DMS 273 (cell line): Measurements from ENCODE around the gene WDR62.
"Not testable (repeated sequence)": the region's sequence is repeated elsewhere in the genome, so short reads cannot be mapped to it uniquely, and the experiment has no call there.

Source experiments
- DNase-seq: peaks from one replicate; lab custom pipeline; 2025; ENCODE audit not compliant: unreplicated experiment; lab: John Stamatoyannopoulos, UW

WDR62 gene

DNA sequence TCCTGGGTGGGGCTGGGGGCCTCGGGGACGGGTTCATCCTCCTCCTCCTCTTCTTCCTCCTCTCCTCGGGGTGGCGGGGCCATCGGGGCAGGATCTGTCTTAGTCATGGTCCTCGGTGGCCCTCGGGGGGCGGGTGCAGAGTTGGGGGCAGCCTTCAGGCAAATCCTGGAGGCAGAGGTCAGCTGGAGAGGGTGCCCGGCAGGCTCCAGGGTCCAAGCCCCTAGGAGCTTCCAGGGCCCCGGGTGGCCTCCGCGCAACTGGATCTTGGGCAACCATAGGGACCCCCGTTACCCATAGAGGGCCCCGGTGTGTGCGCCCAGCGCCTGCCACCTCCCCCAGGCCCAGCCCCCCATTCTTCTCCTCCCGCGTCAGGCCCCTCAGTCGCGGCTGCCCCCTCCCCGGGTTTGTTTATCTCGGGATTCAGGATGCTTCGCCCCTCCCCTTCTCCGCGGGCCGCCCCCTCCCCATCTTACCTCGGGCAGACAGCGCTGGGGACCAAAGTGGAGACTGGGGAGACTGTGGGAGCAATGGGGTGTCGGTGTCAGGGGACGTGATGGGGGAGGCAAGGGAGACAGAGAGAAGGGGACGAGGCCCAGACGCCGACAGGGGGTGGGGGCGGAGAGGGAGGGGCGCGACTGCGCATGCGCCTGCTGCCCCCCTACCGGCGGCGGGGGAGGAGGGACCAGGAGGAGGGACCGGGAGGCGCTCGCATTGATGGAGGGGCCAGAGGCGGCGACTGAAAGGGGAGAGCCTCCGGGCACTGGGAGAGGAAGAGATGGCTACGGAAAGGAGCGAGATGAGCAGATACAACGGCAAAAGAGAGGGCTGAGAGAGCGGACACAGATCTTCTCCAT, 22.2 kb upstream of the WDR62 start, which contains the start of gene CLIP3:
TSS of gene CLIP3 (minus strand) at position 623 of the 854 bp plus-strand sequence. CDS start at position 107, 516 bp downstream.
- DNase-seq: peak; percentile 82

DNA sequence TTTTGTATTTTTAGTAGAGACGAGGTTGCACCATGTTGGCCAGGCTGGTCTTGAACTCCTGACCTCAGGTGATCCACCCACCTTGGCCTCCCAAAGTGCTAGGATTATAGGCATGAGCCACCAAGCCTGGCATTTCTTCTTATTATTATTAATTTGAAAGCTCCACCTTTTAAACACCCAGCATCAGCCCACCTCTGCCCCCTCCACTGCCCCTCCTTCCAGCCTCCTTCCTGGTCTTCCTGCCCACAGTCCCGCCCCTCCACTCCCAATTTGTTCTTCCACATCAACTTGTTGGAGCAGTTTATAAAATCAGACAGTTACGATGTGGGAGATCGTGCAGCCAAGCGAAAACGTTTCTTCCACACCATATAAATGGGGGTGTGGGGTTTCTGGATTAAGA, 14.2 kb upstream of the WDR62 start:
- DNase-seq: no peak

DNA sequence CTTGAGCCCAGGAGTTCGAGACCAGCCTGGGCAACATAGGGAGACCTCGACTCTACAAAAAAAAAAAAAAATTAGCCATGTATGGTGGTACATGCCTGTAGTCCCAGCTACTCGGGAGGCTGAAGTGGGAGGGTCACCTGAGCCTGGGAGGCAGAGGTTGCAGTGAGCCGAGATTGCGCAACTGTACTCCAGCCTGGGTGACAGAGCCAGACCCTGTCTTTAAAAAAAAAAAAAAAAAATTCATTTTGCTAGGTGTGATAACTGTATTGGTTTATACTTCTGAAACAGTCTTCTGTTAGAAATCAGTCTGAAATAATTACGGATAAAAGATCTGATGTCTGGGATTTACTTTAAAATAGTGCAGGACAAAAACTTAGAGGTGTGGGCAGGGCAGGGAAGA, 13.6 kb upstream of the WDR62 start:
- DNase-seq: not testable (repeated sequence)

DNA sequence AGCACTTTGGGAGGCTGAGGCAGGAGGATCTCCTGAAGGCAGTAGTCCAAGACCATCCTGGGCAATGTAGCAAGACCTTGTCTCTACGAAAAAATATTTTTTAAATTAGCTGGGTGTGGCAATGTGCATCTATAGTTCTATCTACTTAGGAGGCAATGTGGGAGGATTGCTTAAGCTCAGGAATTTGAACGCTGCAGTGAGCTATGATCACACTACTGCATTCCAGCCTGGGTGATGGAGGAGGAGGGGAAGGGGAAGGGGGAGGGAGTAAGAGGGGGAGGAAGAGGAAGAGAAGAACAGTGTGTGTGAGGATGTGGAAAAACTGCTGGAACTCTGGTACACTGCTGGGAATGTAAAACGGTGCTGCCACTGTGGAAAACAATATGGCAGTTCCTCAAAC, 12.9 kb upstream of the WDR62 start:
- DNase-seq: no peak

DNA sequence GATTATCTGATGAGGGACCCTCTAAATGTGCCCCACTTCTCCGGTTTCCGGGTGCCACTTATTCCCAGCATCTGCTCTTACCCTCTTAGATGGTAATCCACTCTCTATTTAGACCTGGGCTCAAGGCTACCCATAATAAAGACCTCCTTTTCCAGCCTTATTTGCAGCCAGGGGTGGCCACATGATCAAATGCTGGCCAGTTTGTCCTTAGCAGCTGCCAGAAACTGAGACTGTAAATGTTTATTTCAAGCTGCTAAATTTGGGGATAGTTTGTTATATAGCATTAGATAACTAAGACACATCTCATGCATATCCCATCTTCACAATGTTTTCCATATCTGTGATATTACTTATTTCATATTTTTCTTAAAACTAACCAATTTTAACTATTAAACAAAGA, 10.7 kb upstream of the WDR62 start:
- DNase-seq: no peak

DNA sequence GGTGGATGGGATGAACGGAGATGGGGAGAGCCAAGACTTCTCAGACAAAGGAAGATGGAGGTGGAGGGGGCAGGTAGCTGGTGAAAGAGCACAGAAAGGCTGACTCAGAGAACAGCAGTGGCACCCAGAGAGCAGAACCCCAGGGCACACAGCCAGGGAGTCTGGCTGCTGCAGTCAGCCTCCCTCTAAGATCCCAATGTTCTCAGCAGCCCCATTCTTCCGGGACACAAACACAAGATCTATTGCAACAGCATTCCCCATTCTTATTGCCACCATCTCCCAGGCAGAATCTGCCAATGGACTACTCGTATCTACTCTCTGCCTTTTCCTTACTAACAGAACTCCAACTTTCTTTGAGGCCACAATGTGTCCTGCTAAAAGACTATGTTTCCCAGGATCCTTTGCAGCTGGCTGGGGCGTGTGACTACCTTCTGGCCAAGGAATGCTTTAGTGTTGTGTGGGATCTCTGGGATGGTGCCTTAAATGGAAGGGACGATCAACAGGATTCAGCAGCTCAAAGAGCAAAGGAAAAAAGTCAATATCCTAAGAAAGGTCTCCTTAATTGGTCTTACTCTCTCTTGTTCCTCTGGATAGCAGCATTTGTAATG, 8.2 kb upstream of the WDR62 start:
- no peak for DNase-seq

DNA sequence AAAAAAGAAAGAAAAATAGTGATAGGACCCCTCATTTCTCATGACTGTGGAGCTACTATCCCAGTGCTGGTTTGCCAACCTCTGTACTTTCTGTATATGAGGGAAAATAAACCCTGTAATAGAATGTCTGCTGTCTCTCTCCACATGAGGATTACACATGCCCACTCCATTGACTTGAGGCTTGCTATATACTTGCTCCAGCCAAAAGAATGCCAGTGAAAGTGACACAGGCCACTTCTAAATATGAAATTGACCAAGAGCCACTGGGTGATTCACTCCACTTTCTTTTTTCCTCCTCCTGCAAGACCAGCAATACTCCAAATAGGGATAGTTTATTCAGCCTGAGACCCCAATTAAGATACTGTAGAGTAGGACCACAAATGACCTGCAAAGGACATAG, 6.9 kb upstream of the WDR62 start:
- no peak for DNase-seq

DNA sequence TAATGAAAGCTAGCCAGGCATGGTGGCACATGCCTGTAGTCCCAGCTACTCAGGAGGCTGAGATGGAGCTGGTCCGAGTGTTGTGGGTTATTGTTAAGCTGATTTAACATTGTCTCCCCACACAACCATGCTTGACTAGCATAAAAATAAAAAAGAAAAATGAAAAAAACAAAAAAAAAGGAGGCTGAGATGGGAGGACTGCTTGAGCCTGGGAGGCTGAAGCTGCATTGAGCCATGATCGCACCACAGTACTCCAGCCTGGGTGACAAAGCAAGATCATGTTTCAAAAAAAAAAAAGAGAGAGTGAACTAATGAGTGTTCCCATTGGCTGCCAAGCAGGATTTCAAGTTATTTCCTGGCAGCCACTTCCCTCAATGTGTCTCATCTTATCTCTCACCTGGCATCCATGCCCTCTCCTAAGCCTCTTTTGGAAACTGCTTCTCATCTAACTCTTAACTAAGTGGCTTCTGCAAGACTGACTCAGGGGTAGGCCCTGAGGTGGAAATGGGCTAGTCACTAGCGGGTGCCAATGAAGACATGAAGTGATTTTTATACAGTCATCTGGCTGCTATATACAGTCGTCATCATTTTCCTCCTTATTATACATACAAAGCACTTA, 5.5 kb upstream of the WDR62 start:
- DNase-seq: no peak

DNA sequence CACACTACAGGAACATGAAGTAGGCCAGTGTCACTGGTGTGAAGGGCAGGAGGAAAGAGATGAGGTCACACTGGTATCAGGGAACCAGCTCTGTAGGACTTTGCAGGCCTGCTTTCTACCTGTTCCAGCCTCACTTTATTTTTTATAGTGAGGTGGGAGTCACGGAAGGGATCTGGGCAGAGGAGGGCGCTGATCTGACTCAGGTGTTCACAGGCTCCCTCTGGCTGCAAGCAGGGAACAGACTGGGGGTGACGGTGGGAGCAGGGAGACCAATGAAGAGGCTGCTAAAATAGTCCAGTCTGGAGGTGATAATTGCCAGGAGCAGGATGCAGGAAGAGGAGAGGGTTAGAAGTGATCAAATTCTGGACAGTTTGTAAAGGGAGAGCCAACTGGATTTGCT, 3.5 kb upstream of the WDR62 start:
- DNase-seq: peak; percentile 51

DNA sequence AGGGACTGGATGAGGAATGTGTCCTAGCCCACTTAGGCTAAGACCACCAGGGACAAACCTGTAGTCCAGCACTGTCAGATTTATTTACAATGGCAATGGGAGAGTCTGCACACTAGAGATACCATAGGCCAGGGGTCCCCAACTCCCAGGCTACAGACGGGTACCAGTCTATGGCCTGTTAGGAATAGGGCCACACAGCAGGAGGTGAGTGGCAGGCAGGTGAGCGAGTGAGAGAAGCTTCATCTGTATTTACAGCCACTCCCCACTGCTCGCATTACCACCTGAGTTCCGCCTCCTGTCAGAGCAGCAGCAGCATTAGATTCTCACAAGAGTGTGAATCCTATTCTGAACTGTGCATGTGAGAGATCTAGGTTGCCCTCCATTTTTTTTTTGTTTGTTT, 3.1 kb upstream of the WDR62 start:
- no peak for DNase-seq

DNA sequence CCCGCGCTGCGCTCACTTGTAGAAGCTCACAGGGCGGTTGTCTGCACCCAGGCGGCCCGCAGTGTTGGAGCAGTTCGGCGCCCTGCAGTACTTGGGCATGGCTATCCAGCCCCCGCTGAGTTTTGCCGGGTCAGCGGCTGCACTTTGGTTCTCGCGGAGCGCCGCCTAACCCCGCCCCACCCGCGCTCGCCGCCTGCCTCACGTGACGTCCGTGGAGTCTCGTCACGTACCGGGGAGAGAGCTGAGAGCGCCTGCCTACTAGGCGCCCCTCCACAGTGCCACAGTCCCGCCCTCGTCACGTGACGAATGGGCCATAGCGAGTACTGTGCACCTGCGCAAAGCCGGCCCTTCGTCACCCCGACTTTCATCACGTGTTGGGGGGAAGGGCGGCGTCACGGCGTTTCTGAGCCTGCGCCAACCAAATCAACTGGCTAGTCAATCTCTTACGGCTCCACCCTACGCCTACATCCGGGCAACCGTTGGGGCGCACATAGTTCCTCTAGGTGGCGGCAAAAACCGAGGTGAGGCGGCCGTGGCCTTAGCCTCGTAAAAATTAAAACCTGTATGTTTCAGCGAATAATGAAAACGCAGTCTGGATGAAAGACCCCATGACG, 471 bp upstream of the WDR62 start, which contains the start of gene THAP8:
TSS of gene THAP8 (minus strand) at position 167 of the 614 bp plus-strand sequence. CDS start at position 99, 68 bp downstream.
- DNase-seq: peak; percentile 100

DNA sequence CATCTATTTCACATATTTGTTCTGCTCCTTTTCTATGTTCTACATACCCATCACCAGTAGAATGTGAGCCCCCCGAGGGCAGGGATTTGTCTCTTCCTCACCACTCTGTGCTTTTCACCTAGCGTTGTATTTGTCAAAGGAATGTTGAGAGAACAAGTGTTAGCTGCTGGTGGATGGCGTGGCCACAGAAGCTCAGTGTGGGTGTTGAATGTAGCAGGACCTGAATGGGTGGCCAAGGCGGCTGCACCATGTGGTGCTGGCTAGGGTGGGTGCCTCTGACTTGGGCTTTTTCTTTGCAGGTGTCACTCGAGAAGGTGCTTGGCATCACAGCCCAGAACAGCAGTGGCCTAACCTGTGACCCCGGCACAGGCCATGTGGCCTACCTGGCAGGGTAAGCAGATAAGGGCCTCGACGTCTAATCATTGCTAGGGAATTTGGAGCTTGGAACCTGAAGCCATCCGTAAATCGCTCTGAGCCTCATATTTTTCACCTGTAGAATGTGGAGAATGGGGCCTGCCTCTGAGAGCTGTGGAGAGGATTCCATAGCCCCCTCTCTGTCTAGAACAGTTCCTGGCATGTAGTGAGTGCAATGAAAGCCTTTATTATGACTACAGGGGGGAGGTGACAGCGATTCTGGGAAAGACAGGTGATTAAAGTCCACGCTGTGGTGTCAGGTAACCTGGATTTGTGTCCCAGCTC, 3.9 kb downstream of the WDR62 start:
- no peak for DNase-seq

DNA sequence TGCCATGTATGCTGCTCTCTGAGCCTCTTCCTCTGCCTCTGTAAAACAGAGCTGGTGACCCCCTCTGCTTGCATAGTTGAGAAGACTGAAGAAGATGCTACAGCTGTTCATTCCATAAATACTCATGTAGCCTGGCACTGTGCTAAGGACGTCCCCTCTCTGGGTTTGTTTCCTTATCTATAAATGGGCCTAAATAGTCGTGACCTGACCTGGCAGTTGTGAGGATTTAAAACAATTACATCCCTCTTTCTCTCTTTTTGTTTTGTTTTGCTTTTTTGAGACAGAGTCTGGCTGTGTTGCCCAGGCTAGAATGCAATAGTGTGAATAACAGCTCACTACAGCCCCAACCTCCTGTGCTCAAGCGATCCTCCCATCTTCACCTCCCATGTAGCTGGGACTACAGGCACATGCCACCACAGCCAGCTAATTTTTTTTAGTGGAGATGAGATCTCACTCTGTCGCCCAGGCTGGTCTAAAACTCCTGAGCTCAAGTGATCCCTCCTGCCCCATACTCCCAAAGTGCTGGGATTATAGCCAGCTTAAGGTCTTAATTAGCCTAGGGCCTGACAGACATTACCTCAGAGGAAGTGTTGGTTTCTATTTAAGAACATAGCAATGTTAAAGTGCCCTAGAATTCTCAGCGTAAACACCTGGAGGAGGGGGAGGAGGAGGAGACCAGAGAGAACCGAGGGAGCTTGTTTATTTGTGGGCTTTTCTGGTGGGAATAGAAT, 4.6 kb downstream of the WDR62 start:
- DNase-seq: no peak

DNA sequence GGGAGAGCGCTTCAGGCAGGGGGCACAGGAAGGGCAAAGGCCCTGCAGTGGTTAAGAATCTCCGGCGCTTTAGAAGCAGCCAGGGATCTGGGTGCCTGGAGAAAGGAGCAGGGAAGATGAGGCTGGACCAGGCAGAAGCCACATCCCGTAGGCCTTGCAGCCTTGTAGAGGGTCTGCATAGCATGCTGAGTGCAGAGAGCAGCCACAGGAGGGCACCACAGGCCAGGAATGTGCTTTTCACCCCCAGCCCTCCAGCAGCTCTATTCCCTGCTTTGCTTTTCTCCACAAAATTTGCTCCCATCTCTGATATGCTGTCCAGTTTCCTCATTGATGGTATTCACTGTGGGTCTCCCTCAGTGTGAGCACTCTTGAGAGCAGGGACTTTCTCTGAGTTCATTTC, 5.7 kb downstream of the WDR62 start:
- DNase-seq: peak; percentile 59

DNA sequence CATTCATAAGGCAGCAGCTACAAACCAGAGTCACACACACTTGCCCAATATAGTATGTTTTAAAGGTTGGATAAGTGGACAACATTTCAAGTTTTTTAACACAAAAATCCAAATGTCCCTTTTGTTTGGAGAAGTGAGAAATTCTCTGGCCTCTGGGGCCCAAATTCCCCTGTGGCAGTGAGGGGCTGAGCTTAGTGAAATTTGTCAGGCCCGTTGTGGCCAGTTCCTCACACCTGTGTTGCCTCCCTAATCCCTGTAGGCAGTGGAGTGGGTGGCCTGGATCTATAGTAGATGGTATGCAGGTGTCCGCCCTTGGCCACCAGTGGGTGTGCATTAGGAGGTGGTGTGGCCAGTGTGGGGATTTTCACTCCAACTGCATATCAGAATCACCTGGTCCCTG, 6.7 kb downstream of the WDR62 start:
- no peak for DNase-seq

DNA sequence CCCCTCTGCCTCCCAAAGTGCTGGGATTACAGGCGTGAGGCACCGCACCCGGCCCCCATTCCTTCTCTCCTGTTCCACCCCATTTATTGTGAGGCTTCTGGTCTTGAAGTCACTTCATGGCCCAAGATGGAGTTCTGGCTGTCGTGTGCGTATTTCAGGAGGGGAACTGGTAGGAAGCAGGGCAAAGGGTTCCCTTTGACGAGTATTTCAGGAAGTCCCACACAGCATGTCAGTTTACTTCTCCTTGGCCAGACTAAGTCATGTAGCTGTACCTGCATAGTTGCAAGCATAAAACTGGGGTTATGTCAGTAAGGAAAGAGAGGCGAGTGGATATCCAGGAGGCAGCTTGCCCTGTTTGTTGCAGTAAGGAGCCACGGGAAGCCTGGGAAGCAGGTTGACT, 10.1 kb downstream of the WDR62 start:
- DNase-seq: no peak

DNA sequence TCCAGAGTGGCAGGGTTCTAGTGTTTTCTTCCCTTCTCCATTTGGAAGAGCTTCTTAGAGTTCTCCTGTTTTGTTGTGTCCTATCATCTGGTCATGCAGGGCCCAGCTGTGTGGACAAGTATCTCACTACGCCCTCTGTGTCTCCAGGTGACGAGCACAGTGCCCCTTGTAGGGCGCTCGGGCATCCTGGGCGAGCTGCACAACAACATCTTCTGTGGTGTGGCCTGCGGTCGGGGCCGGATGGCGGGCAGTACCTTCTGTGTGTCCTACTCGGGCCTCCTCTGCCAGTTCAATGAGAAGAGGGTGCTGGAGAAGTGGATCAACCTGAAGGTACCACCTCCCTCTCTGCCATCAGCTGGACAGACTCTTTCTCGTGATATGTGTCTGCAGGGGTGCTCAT, 13.0 kb downstream of the WDR62 start:
- no peak for DNase-seq

DNA sequence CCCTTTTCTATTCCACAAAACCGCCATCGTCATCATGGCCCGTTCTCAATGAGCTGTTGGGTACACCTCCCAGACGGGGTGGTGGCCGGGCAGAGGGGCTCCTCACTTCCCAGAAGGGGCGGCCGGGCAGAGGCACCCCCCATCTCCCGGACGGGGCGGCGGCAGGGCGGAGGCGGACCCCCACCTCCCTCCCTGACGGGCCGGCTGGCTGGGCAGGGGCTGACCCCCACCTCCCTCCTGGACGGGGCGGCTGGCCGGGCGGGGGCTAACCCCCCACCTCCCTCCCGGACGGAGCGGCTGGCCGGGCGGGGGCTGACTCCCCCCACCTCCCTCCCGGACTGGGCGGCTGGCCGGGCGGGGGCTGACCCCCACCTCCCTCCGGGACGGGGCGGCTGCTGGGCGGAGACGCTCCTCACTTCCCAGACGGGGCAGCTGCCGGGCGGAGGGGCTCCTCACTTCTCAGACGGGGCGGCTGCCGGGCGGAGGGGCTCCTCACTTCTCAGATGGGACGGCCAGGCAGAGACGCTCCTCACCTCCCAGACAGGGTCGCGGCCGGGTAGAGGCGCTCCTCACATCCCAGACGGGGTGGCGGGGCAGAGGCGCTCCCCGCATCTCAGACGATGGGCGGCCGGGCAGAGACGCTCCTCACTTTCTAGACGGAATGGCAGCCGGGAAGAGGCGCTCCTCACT, 14.3 kb downstream of the WDR62 start:
- not testable (repeated sequence) for DNase-seq

DNA sequence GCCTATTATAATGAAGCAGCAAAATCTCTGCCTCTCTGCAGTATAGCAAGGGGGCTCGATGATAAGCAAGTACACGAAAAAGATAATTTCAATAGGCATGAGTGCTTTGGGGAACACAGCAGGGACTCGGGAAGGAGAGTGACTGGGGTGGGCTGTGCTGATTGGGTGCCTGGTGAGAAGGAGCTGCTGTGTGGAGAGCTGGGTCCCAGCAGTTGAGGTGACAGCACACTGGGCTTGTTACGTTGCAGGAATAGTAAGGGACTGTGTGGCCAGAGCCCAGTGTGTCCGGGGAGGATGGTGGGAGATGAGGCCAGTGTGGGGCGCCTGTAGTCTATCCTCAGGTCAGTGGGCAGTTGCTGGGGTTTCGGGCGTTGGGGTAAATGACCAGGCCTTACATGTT, 17.4 kb downstream of the WDR62 start:
- DNase-seq: no peak
